Omental fat pad (tissue), 4 donors: ENCODE results near the gene NFYB. TPM values are rescaled to one million over a fixed set of nuclear protein-coding genes. Genes with fewer than 3 reads are reported as not detected.

Source experiments
- ATAC-seq: fragments of 150-250 bp; one replicate; pipeline ENCODE4 v1.9.1; 2016; ENCODE audit warnings: mild to moderate bottlenecking, moderate library complexity; ENCODE audit not compliant: low FRiP score
- DNase-seq: peaks from one replicate; pipeline ENCODE4 v3.0.0-alpha.2; 2019; ENCODE audit warnings: low spot score
- CTCF ChIP-seq, 3 donors: fragments of 450-650 bp; IDR thresholded peaks; one replicate each; pipeline ENCODE4 v1.5.1; 2016 to 2017; ENCODE audit warnings: antibody characterized with exemption in 3 of 3, mild to moderate bottlenecking in 3 of 3, moderate library complexity in 2 of 3
- small RNA-seq: library from RNA; depleted of rRNA; stranded (forward); fragments of <200 nt; gene quantifications from one replicate; pipeline ENCODE3, GENCODE V24; 2016
- total RNA-seq, 4 donors: library from RNA; depleted of rRNA; stranded (reverse); fragments of >200 nt; gene quantifications; one replicate each; pipeline ENCODE4 v1.1.0, GENCODE V29; 2016

Gene NFYB
- total RNA-seq, 4 donors from 2014 or later = 25.9 to 47.8 (median 33.8) TPM

- TF ChIP-seq CTCF (IDR thresholded peaks at IDR 0.05) = no peak
These were observed 64.3 kb downstream of the NFYB start for GRCh38 chr12:104073699-104074098.

GRCh38 chr12:104072099-104072498 is 65.9 kb downstream of the NFYB start:
- TF ChIP-seq CTCF (IDR thresholded peaks at IDR 0.05) = no peak
- no peak for ATAC-seq
- no peak for DNase-seq

More at GRCh38 chr12:104073699-104074098, 64.3 kb downstream of the NFYB start:
- DNase-seq (no peak), ATAC-seq (no peak)

Small RNA genes within 50 kb of the gene (small RNA-seq; reads per million reads assigned to genes)
- not detected for gene RNA5SP370

Other genes starting within 250 kb of the NFYB start
- gene HSP90B1, start 207.8 kb downstream of the NFYB start, total RNA-seq = 100 to 1,000 TPM; 289 to 590 (median 554) TPM
- 10 to 100 TPM; 14.6 to 41.4 (median 24.6) TPM for gene TDG, start 172.3 kb downstream of the NFYB start, total RNA-seq
- 10 to 100 TPM in 2 of 4 donors, 1 to 10 TPM in 2; 8.1 to 31.6 (median 13.8) TPM for gene GLT8D2, start 88.0 kb downstream of the NFYB start, total RNA-seq
- 10 to 100 TPM; 11.2 to 32.5 (median 15.9) TPM for gene HCFC2, start 73.7 kb downstream of the NFYB start, total RNA-seq
- gene TXNRD1, start 77.6 kb upstream of the NFYB start, total RNA-seq = 100 to 1,000 TPM; 170 to 313 (median 247) TPM
- 10 to 100 TPM; 11.2 to 44.4 (median 19.6) TPM for gene EID3, start 165.5 kb upstream of the NFYB start, total RNA-seq